Cardiac muscle cell (in vitro differentiated cells and primary cell): ENCODE data around the gene BCL7B. TPM values are rescaled to one million over a fixed set of nuclear protein-coding genes. Genes with fewer than 3 reads are reported as not detected.
A peak's percentile ranks its signal among the peaks of the same experiment; 100 is the strongest.
"Not testable (repeated sequence)": the region's sequence is repeated elsewhere in the genome, so short reads cannot be mapped to it uniquely, and the experiment has no call there.

Experiments used
- DNase-seq, 2 donors: peaks; one replicate each; pipeline versions ENCODE4 v3.0.0 to v3.0.0-alpha.2; 2010 to 2017; ENCODE audit warnings: low read depth in 1 of 2, low spot score in 1 of 2
- H3K27ac ChIP-seq: fragments of 200-600 bp; sonication (generic); 2 replicates; pipeline ENCODE4 v1.5.1; 2016
- H3K27me3 ChIP-seq: fragments of 200-600 bp; sonication (generic); 2 replicates; pipeline ENCODE4 v1.6.0; 2016; ENCODE audit warnings: control low read depth
- H3K36me3 ChIP-seq: fragments of 200-600 bp; sonication (generic); 2 replicates; pipeline ENCODE4 v1.5.1; 2016; ENCODE audit warnings: control low read depth
- H3K4me1 ChIP-seq: fragments of 200-600 bp; sonication (generic); 2 replicates; pipeline ENCODE4 v1.8.1; 2017; ENCODE audit warnings: low read depth, mild to moderate bottlenecking, mixed run types
- H3K4me3 ChIP-seq: fragments of 200-600 bp; sonication (generic); 2 replicates; pipeline ENCODE4 v1.5.1; 2016; ENCODE audit warnings: mild to moderate bottlenecking
- H3K9me3 ChIP-seq: fragments of 200-600 bp; sonication (generic); 2 replicates; pipeline ENCODE4 v1.5.1; 2017; ENCODE audit warnings: low read depth, mild to moderate bottlenecking, control low read depth
- polyA plus RNA-seq: library from polyadenylated mRNA; unstranded; fragments of >200 nt; fragmentation: Nextera tagmentation; extraction: Ambion mirVana; gene quantifications from 2 replicates; pipeline ENCODE4 v1.2.1, GENCODE V29; 2016
- total RNA-seq: library from RNA; depleted of rRNA; stranded (reverse); fragments of >200 nt; gene quantifications from 2 replicates; pipeline ENCODE4 v1.2.3, GENCODE V29; 2016
- TF ChIP-seq, protein P1 (sequence below): IDR thresholded peaks from 2 replicates; pipeline ENCODE4 v1.5.1; 2012; ENCODE audit warnings: low read depth, mild to moderate bottlenecking, low read length

Gene BCL7B
- total and polyA plus RNA-seq, 2 experiments from 2014 or later: 36.7 to 45.7 TPM

DNA sequence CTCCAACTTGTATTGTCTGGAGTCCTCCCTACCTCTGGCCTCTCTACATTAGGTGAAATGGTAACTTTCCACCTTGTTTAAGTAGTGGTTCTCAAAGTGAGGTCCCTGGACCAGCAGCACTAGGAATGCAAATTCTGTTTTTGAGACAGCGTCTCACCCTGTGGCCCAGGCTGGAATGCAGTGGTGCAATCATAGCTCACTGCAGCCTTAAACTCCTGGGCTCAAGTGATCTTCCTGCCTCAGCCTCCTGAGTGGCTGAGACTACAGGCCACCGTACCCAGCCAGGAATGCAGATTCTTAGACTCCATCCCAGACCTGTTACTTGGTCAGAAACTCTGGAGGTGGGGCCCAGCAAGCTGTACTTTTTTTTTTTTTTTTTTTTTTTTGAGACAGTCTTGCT lies 27.7 kb upstream of the BCL7B start:
- Histone ChIP-seq H3K36me3 (no peaks in the 10 kb centered on the region), H3K27me3 (no peaks in the 10 kb centered on the region)
- TF ChIP-seq, protein P1, sequence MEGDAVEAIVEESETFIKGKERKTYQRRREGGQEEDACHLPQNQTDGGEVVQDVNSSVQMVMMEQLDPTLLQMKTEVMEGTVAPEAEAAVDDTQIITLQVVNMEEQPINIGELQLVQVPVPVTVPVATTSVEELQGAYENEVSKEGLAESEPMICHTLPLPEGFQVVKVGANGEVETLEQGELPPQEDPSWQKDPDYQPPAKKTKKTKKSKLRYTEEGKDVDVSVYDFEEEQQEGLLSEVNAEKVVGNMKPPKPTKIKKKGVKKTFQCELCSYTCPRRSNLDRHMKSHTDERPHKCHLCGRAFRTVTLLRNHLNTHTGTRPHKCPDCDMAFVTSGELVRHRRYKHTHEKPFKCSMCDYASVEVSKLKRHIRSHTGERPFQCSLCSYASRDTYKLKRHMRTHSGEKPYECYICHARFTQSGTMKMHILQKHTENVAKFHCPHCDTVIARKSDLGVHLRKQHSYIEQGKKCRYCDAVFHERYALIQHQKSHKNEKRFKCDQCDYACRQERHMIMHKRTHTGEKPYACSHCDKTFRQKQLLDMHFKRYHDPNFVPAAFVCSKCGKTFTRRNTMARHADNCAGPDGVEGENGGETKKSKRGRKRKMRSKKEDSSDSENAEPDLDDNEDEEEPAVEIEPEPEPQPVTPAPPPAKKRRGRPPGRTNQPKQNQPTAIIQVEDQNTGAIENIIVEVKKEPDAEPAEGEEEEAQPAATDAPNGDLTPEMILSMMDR: no peak

DNA sequence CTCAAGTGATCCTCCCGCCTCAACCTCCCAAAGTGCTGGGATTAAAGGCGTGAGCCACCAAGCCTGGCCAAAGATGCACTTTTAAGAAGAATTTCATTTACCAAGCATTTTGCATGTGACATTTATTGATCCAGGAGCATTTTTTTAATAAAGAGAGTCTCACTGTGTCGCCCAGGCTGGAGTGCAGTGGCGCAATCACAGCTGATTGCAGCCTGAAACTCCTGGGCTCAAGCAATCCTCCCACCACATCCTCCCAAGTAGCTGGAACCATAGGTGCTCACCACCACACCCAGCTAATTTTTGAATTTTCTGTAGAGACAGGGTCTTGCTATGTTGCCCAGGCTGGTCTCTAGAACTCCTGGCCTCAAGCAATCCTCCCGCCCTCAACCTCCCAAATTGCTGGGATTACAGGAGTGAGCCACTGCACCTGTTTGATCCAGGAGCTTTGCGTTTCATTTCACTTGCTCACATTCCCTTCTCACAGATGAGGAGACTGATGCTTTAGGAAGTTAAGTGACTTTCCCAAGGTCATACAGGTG lies 25.2 kb upstream of the BCL7B start:
- H3K9me3 ChIP-seq: no peaks in the 10 kb centered on the region
- TF ChIP-seq, protein P1: no peak
- H3K27me3 ChIP-seq: no peaks in the 10 kb centered on the region
- H3K4me1 ChIP-seq: no peaks in the 10 kb centered on the region
- no peak for DNase-seq
- H3K36me3 ChIP-seq: no peaks in the 10 kb centered on the region
- no peak overlapping the region for H3K4me3 ChIP-seq
- no peak overlapping the region for H3K27ac ChIP-seq

More for the DNA sequence above, 27.7 kb upstream of the BCL7B start:
- Histone ChIP-seq H3K27ac (no peak overlapping the region), H3K9me3 (no peaks in the 10 kb centered on the region), H3K4me3 (no peak overlapping the region), H3K4me1 (no peaks in the 10 kb centered on the region)
- DNase-seq: peak in 1 of 2 donors; percentile 32

DNA sequence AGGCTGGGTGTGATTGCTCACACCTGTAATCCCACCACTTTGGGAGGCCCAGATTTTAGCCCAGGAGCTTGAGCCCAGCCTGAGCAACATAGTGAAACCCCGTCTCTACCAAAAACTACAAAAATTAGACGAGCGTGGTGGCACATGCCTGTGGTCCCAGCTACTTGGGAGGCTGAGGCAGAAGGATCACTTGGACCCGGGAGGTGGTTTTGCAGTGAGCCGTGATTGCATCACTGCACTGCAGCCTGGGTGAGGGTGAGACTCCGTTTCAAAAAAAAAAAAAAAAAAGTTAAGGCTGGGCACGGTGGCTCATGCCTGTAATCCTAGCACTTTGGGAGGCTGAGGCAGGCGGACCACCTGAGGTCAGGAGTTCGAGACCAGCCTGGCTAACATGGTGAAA lies 23.5 kb upstream of the BCL7B start:
- H3K27ac ChIP-seq, H3K4me1 ChIP-seq, H3K4me3 ChIP-seq, H3K9me3 ChIP-seq, DNase-seq, H3K27me3 ChIP-seq, H3K36me3 ChIP-seq: not testable (repeated sequence)

DNA sequence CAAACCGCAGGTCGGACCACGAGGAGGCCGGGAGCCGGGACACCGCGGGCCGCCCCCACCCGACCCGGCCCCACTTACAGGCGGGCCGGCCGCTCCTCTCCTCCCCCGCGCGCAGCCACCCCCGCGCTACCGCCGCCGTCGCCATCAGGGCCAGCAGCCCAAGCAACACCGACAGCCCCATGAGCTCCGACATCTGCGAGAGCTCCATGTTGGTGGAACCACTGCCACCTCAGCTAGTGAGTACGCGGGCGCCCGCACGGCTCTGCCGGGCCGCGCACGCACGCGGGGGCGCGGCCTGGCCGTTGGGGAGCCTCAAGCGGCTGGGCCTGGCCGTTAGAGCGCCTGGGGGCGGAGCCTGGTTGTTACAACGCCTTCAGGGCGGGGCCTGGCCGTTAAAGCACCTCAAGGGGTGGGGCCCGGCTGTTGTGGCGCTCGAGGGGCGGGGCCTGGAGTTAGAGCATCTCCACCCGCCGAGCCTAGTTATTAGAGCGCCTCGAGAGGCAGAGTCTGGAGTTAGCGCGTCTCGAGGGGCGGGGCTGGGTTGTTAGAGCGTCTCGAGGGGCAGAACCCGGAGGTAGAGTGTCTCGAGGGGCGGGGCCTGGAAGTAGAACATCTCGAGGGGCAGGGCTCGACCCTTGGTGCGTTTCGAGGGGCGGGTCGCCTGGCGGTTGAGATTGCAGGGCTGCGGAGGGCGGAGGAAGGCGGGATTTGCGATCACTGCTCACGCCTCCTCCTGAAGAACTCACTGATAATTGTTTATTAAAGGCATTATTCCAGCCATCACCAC lies 21.0 kb upstream of the BCL7B start, which contains the start of gene TBL2:
Gene TBL2, minus strand, starts transcription at position 238 of the 787 bp plus-strand sequence. Its CDS starts 30 bp downstream, at position 208.
- Histone ChIP-seq H3K27me3 (no peaks in the 10 kb centered on the region), H3K27ac (peak within 1 kb of the TSS; percentile 91), H3K9me3 (no peaks in the 10 kb centered on the region), H3K4me3 (peak within 1 kb of the TSS; percentile 88), H3K4me1 (peaks cover 11% of the 10 kb centered on the region), H3K36me3 (peaks cover 10% of the 10 kb centered on the region)
- DNase-seq: peak; percentile 99 to 100
- TF ChIP-seq, protein P1: peak; percentile 13

DNA sequence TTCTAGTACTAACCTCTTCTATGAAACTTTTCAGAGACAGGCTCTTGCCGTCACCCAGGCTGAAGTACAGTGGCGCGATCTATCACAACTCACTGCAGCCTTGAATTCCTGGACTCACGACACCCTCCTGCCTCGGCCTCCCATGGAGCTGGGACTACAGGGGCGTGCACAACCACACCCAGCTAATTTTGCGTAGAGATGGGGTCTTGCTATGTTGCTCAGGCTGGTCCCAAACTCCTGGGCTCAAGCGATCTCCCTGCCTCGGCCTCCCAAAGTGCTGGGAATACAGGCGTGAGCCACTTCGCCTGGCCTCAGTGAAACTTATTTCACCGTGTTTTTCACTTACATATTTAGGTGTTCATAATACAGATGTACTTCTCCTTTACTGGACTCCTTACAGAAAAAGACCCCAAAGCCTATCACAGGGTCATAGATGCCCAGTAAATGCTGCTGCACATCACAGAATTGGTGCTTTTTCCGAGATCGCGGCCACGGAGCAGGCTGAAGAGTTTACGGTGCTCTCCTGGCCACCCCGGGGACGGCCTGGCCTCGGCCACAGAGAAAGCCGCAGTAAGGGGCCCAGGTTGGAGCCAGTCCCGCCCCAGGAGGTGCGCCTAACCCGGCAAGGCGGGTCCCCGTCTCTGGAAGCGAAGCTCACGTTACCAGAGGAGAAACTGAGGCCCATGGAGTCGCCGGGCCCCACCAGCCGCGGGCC lies 20.3 kb upstream of the BCL7B start:
- H3K36me3 ChIP-seq: peaks cover 18% of the 10 kb centered on the region
- H3K27ac ChIP-seq: peak overlapping the region; percentile 91
- TF ChIP-seq, protein P1: no peak
- H3K9me3 ChIP-seq: no peaks in the 10 kb centered on the region
- H3K27me3 ChIP-seq: no peaks in the 10 kb centered on the region
- DNase-seq: peak in 1 of 2 donors; percentile 28
- peaks cover 14% of the 10 kb centered on the region for H3K4me1 ChIP-seq
- H3K4me3 ChIP-seq: peak overlapping the region; percentile 88
